SIG-M5 (cell line): ENCODE measurements around the gene SERPINE2.
"Not testable (repeated sequence)": the region's sequence is repeated elsewhere in the genome, so short reads cannot be mapped to it uniquely, and the experiment has no call there.

ENCODE experiments used
- DNase-seq: peaks from one replicate; lab custom pipeline; 2025; lab: John Stamatoyannopoulos, UW

Gene SERPINE2

GRCh38 chr2:223941579-223942277, 97.4 kb downstream of the SERPINE2 start:
- DNase-seq: no peak

GRCh38 chr2:223939438-223939837, 99.6 kb downstream of the SERPINE2 start:
- DNase-seq: not testable (repeated sequence)

GRCh38 chr2:223937535-223937934, 101.6 kb downstream of the SERPINE2 start:
- no peak for DNase-seq

GRCh38 chr2:223936862-223937326, 102.2 kb downstream of the SERPINE2 start:
- no peak for DNase-seq

- DNase-seq: no peak
These were observed 103.5 kb downstream of the SERPINE2 start for GRCh38 chr2:223935459-223936125.

GRCh38 chr2:223934870-223935269, 104.2 kb downstream of the SERPINE2 start:
- DNase-seq: no peak

GRCh38 chr2:223932816-223933800, 106.0 kb downstream of the SERPINE2 start:
- DNase-seq: no peak

- no peak for DNase-seq
These were observed 108.7 kb downstream of the SERPINE2 start for GRCh38 chr2:223930103-223930976.

- DNase-seq: no peak
These were observed 109.4 kb downstream of the SERPINE2 start for GRCh38 chr2:223929571-223930102.

- DNase-seq: no peak
These were observed 110.7 kb downstream of the SERPINE2 start for GRCh38 chr2:223928113-223929006.

GRCh38 chr2:223925106-223925505, 114.0 kb downstream of the SERPINE2 start:
- no peak for DNase-seq
